Caco-2 (cell line): Measurements from ENCODE around the gene FPGS. TPM values are rescaled to one million over a fixed set of nuclear protein-coding genes. Genes with fewer than 3 reads are reported as not detected.

Experiments used
- BruUV-seq: library from RNA; stranded (reverse); fragments of 400-500 nt; replicated peaks from 2 replicates; lab custom pipeline; 2021; lab: Mats Ljungman, UMichigan
- CTCF ChIA-PET: fragments of 300-600 bp; sonication (Branson Sonifier 250); formaldehyde crosslinking; loops from one replicate; lab custom pipeline; 2022; ENCODE audit warnings: antibody characterized with exemption; lab: Charles Lee
- POLR2A ChIA-PET: fragments of 300-600 bp; sonication (Branson Sonifier 250); formaldehyde crosslinking; loops from one replicate; lab custom pipeline; 2022; ENCODE audit warnings: antibody characterized with exemption; lab: Charles Lee
- DNase-seq, 2 experiments: peaks; one replicate each; pipeline versions ENCODE4 v3.0.0 to v3.0.0-alpha.2; 2020 to 2022
- H3K27me3 ChIP-seq: replicated peaks from 2 replicates; pipeline ENCODE4 v1.6.0; 2011; ENCODE audit warnings: low read length; ENCODE audit not compliant: control insufficient read depth, insufficient read depth
- H3K36me3 ChIP-seq: 2 replicates; pipeline ENCODE4 v1.5.1; 2011; ENCODE audit warnings: low read length; ENCODE audit not compliant: control insufficient read depth, insufficient read depth
- H3K4me1 ChIP-seq: fragments of 250-450 bp; sonication (Bioruptor Pico); 2 replicates; pipeline ENCODE4 v1.5.1; 2020; ENCODE audit warnings: mild to moderate bottlenecking
- H3K4me3 ChIP-seq: 2 replicates; pipeline ENCODE4 v1.5.1; 2011; ENCODE audit warnings: low read depth, mild to moderate bottlenecking, control low read depth, low read length
- H3K9me3 ChIP-seq: fragments of 250-450 bp; sonication (Bioruptor Pico); 2 replicates; pipeline ENCODE4 v1.5.1; 2020; ENCODE audit warnings: mild to moderate bottlenecking, moderate library complexity
- H3K27ac Mint-ChIP-seq: one replicate; pipeline ENCODE4 v1.8.0; 2022; ENCODE audit warnings: mixed read lengths; ENCODE audit not compliant: unreplicated experiment
- H3K27me3 Mint-ChIP-seq: one replicate; pipeline ENCODE4 v1.8.0; 2022; ENCODE audit warnings: mixed read lengths; ENCODE audit not compliant: insufficient read depth, unreplicated experiment
- H3K36me3 Mint-ChIP-seq: one replicate; pipeline ENCODE4 v1.8.0; 2022; ENCODE audit warnings: mild to moderate bottlenecking, mixed read lengths; ENCODE audit not compliant: insufficient read depth, unreplicated experiment
- H3K4me1 Mint-ChIP-seq: one replicate; pipeline ENCODE4 v1.8.0; 2022; ENCODE audit warnings: low read depth, mixed read lengths; ENCODE audit not compliant: unreplicated experiment
- H3K4me3 Mint-ChIP-seq: one replicate; pipeline ENCODE4 v1.8.0; 2022; ENCODE audit warnings: mild to moderate bottlenecking, moderate library complexity, mixed read lengths; ENCODE audit not compliant: unreplicated experiment
- H3K9me3 Mint-ChIP-seq: one replicate; pipeline ENCODE4 v1.8.0; 2022; ENCODE audit warnings: mixed read lengths; ENCODE audit not compliant: unreplicated experiment
- intact Hi-C: fragments of 100-400 bp; cut with micrococcal nuclease; formaldehyde crosslinking; loops from one replicate; pipeline ENCODE4 v1.10.0; 2022; ENCODE audit not compliant: unreplicated experiment
- total RNA-seq: library from RNA; stranded (reverse); gene quantifications from 2 replicates; pipeline ENCODE4 v1.2.3, GENCODE V29; 2022
- TF ChIP-seq, protein P1 (sequence below), 2 experiments: fragments of 200-600 bp in 1 of 2; IDR thresholded peaks; 1 replicate in 1 of 2; 2 replicates in 1 of 2; pipeline versions ENCODE4 v1.5.1 to v1.8.0; 2011 to 2022; ENCODE audit warnings: antibody characterized with exemption in 1 of 2, control low read depth in 1 of 2, inconsistent platforms in 1 of 2, low read depth in 1 of 2, low read length in 1 of 2, mild to moderate bottlenecking in 1 of 2, moderate library complexity in 1 of 2; ENCODE audit not compliant: insufficient read depth in 1 of 2, severe bottlenecking in 1 of 2, unreplicated experiment in 1 of 2

Gene FPGS
- total RNA-seq, 1 experiment from 2014 or later, result 54.4 TPM

- CTCF ChIA-PET, result no interaction called here
- BruUV-seq, result no TSS peak
- Mint-ChIP-seq H3K4me3 (no peak overlapping the region), H3K27me3 (no peaks in the 10 kb centered on the region), H3K9me3 (no peaks in the 10 kb centered on the region), H3K27ac (no peak overlapping the region), H3K36me3 (peaks cover 51% of the 10 kb centered on the region), H3K4me1 (peaks cover 14% of the 10 kb centered on the region)
- peaks cover 20% of the 10 kb centered on the region for H3K4me1 ChIP-seq
- H3K27me3 ChIP-seq, result no peaks in the 10 kb centered on the region
- H3K36me3 ChIP-seq, result peaks cover 2% of the 10 kb centered on the region
- intact Hi-C loops, result no loop called here
- H3K9me3 ChIP-seq, result no peaks in the 10 kb centered on the region
- no peak for DNase-seq
- H3K4me3 ChIP-seq, result no peak overlapping the region
- POLR2A ChIA-PET, result no interaction called here
- TF ChIP-seq, protein P1, sequence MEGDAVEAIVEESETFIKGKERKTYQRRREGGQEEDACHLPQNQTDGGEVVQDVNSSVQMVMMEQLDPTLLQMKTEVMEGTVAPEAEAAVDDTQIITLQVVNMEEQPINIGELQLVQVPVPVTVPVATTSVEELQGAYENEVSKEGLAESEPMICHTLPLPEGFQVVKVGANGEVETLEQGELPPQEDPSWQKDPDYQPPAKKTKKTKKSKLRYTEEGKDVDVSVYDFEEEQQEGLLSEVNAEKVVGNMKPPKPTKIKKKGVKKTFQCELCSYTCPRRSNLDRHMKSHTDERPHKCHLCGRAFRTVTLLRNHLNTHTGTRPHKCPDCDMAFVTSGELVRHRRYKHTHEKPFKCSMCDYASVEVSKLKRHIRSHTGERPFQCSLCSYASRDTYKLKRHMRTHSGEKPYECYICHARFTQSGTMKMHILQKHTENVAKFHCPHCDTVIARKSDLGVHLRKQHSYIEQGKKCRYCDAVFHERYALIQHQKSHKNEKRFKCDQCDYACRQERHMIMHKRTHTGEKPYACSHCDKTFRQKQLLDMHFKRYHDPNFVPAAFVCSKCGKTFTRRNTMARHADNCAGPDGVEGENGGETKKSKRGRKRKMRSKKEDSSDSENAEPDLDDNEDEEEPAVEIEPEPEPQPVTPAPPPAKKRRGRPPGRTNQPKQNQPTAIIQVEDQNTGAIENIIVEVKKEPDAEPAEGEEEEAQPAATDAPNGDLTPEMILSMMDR (IDR thresholded peaks at IDR 0.05; ENCODE audit: insufficient read depth in 1 of 2, low read depth in 1 of 2, low read length in 1 of 2, severe bottlenecking in 1 of 2, unreplicated experiment in 1 of 2), result no peak
Measured at GRCh38 chr9:127796852-127797370, 5.8 kb upstream of the FPGS start.

- peak overlapping the region; percentile 86 for H3K4me3 Mint-ChIP-seq
- H3K4me1 ChIP-seq, result peaks cover 28% of the 10 kb centered on the region
- POLR2A ChIA-PET, result interaction anchor here (0.6 to 1.6 kb wide), 3 partner anchors 9 to 115 kb away, joined by 4 to 6 read pairs (median 5); partner anchors contain the start of genes CDK9 and ST6GALNAC4
- H3K27ac Mint-ChIP-seq, result peak overlapping the region; percentile 77
- H3K4me3 ChIP-seq, result peak overlapping the region; percentile 86
- CTCF ChIA-PET, result interaction anchor here (0.6 to 2.0 kb wide), 4 partner anchors 10 to 67 kb away, joined by 3 to 14 read pairs (median 8); partner anchors contain the start of genes CDK9 and TOR2A
- H3K36me3 Mint-ChIP-seq, result peaks cover 7% of the 10 kb centered on the region
- BruUV-seq, result TSS peak; percentile 96
- no peaks in the 10 kb centered on the region for H3K27me3 ChIP-seq
- intact Hi-C loops, result loop anchor here (2.0 kb wide), 2 partner anchors 69 to 115 kb away; partner anchors contain the start of gene ST6GALNAC4
- H3K27me3 Mint-ChIP-seq, result no peaks in the 10 kb centered on the region
- no peaks in the 10 kb centered on the region for H3K36me3 ChIP-seq
- H3K9me3 Mint-ChIP-seq, result no peaks in the 10 kb centered on the region
- TF ChIP-seq, protein P1 (IDR thresholded peaks at IDR 0.05; ENCODE audit: insufficient read depth in 1 of 2, low read depth in 1 of 2, low read length in 1 of 2, severe bottlenecking in 1 of 2, unreplicated experiment in 1 of 2), result peak; percentile 40 to 56
- H3K4me1 Mint-ChIP-seq, result peaks cover 14% of the 10 kb centered on the region
- DNase-seq, result no peak
- H3K9me3 ChIP-seq, result no peaks in the 10 kb centered on the region
Measured at GRCh38 chr9:127801955-127802575, 617 bp upstream of the FPGS start.

GRCh38 chr9:127803507-127804352, 1.0 kb downstream of the FPGS start:
- TF ChIP-seq, protein P1 (IDR thresholded peaks at IDR 0.05; ENCODE audit: insufficient read depth in 1 of 2, low read depth in 1 of 2, low read length in 1 of 2, severe bottlenecking in 1 of 2, unreplicated experiment in 1 of 2), result no peak
- no peak for DNase-seq
- POLR2A ChIA-PET, result interaction anchor here (0.5 to 1.6 kb wide), 4 partner anchors 11 to 134 kb away, joined by 3 to 8 read pairs (median 4); partner anchors contain the start of genes CDK9 and ST6GALNAC4

More at GRCh38 chr9:127803507-127804352, 1.0 kb downstream of the FPGS start:
- Mint-ChIP-seq H3K27me3 (no peaks in the 10 kb centered on the region), H3K36me3 (peaks cover 12% of the 10 kb centered on the region), H3K4me3 (peak overlapping the region; percentile 86), H3K9me3 (no peaks in the 10 kb centered on the region), H3K27ac (peak overlapping the region; percentile 77), H3K4me1 (peaks cover 8% of the 10 kb centered on the region)
- Histone ChIP-seq H3K4me1 (peaks cover 16% of the 10 kb centered on the region), H3K36me3 (no peaks in the 10 kb centered on the region), H3K4me3 (peak overlapping the region; percentile 86), H3K27me3 (no peaks in the 10 kb centered on the region), H3K9me3 (no peaks in the 10 kb centered on the region)
- intact Hi-C loops, result loop anchor here (2.0 kb wide), 2 partner anchors 67 to 113 kb away; partner anchors contain the start of gene ST6GALNAC4
- CTCF ChIA-PET, result interaction anchor here (2.0 kb wide), 2 partner anchors 66 to 69 kb away, joined by 12 to 14 read pairs; partner anchors contain the start of gene TOR2A
- TSS peak; percentile 45 for BruUV-seq
